Measurements from ENCODE around the gene C17orf75. TPM values are rescaled to one million over a fixed set of nuclear protein-coding genes. Genes with fewer than 3 reads are reported as not detected.

C17orf75 gene
- total and polyA plus RNA-seq, 2 of the 8 experiments (the other 6 are each of a cell fraction or from before 2014, with no cell fraction given), result 15.8 to 42.6 TPM

DNA sequence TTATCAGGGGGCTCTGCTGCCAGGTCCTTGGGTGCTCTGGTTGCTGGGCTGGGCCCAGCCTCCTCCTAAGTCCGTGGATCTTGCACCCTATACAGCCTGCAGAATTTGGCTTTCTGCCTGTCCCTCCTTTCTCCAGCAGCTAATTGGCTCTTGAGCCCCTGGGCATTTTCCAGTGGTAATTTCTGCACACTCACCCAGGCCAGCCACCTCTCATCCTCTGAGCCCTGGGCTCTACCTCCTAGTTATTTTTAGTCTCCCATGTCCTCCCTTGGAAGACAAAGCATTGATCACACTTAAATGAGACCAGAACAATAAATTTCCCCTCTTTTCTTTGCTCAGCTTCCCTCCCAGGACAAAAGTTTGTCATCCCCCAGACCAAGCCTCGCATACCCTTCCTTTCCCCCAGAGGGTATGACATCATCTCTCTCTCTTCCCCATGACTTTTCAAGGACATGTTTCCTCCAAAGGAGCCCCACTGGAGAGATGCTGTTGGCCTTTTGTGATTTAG lies 38.1 kb downstream of the C17orf75 start:
- no peak overlapping the region for H2AFZ ChIP-seq (ENCODE audit: low read length)
- CTCF ChIA-PET (ENCODE audit: partially characterized antibody), result interaction anchor here (0.6 to 3.1 kb wide), 8 partner anchors 13 to 371 kb away, joined by 3 to 27 read pairs (median 4); no protein-coding TSS in a partner anchor
- no peak overlapping the region for H3K9ac ChIP-seq (replicated peaks in 1 of 4; ENCODE audit: extremely low read depth in 1 of 4, low read depth in 3 of 4, low read length in 3 of 4)
- FAIRE-seq (no peak), DNase-seq (ENCODE audit: low read depth in 1 of 2, low spot score in 2 of 2) (no peak)
- peak overlapping the region; percentile 86 for H4K91ac ChIP-seq (replicated peaks; ENCODE audit: insufficient read length, low read length)
- no peaks in the 10 kb centered on the region for H3K23me2 ChIP-seq (ENCODE audit: low read depth, low read length)
- peak overlapping the region; percentile 91 for H2BK20ac ChIP-seq (ENCODE audit: low read length)
- TF ChIP-seq RBBP5 (IDR thresholded peaks at IDR 0.05; ENCODE audit: borderline replicate concordance, low read depth, low read length) (no peak), JUND (IDR thresholded peaks at IDR 0.05; ENCODE audit: low read length) (peak; percentile 57; the same call in 1 of the 2 replicates)
- TF ChIP-seq, protein P1, sequence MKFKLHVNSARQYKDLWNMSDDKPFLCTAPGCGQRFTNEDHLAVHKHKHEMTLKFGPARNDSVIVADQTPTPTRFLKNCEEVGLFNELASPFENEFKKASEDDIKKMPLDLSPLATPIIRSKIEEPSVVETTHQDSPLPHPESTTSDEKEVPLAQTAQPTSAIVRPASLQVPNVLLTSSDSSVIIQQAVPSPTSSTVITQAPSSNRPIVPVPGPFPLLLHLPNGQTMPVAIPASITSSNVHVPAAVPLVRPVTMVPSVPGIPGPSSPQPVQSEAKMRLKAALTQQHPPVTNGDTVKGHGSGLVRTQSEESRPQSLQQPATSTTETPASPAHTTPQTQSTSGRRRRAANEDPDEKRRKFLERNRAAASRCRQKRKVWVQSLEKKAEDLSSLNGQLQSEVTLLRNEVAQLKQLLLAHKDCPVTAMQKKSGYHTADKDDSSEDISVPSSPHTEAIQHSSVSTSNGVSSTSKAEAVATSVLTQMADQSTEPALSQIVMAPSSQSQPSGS (IDR thresholded peaks at IDR 0.05; ENCODE audit: low read length), result peak; percentile 72; the same call in 1 of the 2 replicates
- H3K4me2 ChIP-seq (ENCODE audit: insufficient read depth in 1 of 2, low read depth in 2 of 2, low read length in 2 of 2), result peak overlapping the region; percentile 53 to 54; a peak in 3 of 4 replicates
- no peaks in the 10 kb centered on the region for H3K79me2 ChIP-seq (ENCODE audit: control insufficient read depth in 1 of 2, insufficient read depth in 2 of 2, low read length in 2 of 2)
- peak overlapping the region; percentile 40 for H3K4ac ChIP-seq (replicated peaks; ENCODE audit: insufficient read length, low read depth, low read length)
- H2BK5ac ChIP-seq (ENCODE audit: low read depth, low read length), result peak overlapping the region; percentile 90
- peak overlapping the region; percentile 89 for H3K18ac ChIP-seq (ENCODE audit: extremely low read depth, low read length)
- peak overlapping the region; percentile 91 for H2BK12ac ChIP-seq (ENCODE audit: low read depth, low read length)
- H2AK5ac ChIP-seq (ENCODE audit: low read depth, low read length), result peak overlapping the region; percentile 11; the same call in 1 of the 2 replicates
- peaks cover 17 to 28% (median 21%) of the 10 kb centered on the region in 4 experiments for H3K4me1 ChIP-seq (replicated peaks in 1 of 4; ENCODE audit: control insufficient read depth in 3 of 4, insufficient read depth in 4 of 4, low read length in 3 of 4)
- H4K8ac ChIP-seq (ENCODE audit: extremely low read depth, insufficient read depth, low read length), result no peak overlapping the region
- H2BK120ac ChIP-seq (replicated peaks; ENCODE audit: low read depth, low read length), result peak overlapping the region; percentile 31
- peak overlapping the region; percentile 21; the same call in 1 of the 2 replicates for H3K27ac ChIP-seq (ENCODE audit: low read depth, low read length)
- no peaks in the 10 kb centered on the region for H3K79me1 ChIP-seq (ENCODE audit: low read depth, low read length)
- H3K36me3 ChIP-seq (ENCODE audit: control insufficient read depth in 2 of 4, insufficient read depth in 4 of 4, low read length in 3 of 4), result peaks cover 0 to 8% (median 0%) of the 10 kb centered on the region in 4 experiments; a peak in 2 of 8 replicates
- H2BK15ac ChIP-seq (ENCODE audit: low read length), result peak overlapping the region; percentile 83; the same call in 1 of the 2 replicates
- no peaks in the 10 kb centered on the region for H4K20me1 ChIP-seq (replicated peaks in 1 of 2; ENCODE audit: control insufficient read depth in 1 of 2, insufficient read depth in 2 of 2, low read length in 2 of 2)
- H3K9me3 ChIP-seq (ENCODE audit: insufficient read depth in 2 of 2, low read depth in 1 of 2, low read length in 1 of 2), result no peaks in the 10 kb centered on the region
- H3K56ac ChIP-seq (replicated peaks; ENCODE audit: insufficient read length, low read depth, low read length), result no peak overlapping the region
- H3K4me3 ChIP-seq (ENCODE audit: extremely low read depth in 1 of 4, insufficient read depth in 2 of 4, low read depth in 3 of 4, low read length in 4 of 4), result peak overlapping the region in 2 of 4 experiments; percentile 5 to 7; a peak in 2 of 8 replicates
- peak overlapping the region; percentile 34 for H4K5ac ChIP-seq (ENCODE audit: insufficient read length, low read depth, low read length)
- 64% methylated on average over 1 of the region's 2 CpGs; no CpG with 5 or more reads in 1 of the 2 experiments for WGBS, 2 experiments (ENCODE audit: extremely low coverage in 1 of 2, insufficient coverage in 1 of 2, insufficient read length in 1 of 2, insufficient replicate concordance in 2 of 2, low coverage in 1 of 2, low lambda C conversion rate in 2 of 2, missing lambda C conversion rate in 1 of 2)
- POLR2A ChIA-PET (ENCODE audit: partially characterized antibody), result interaction anchor here (0.7 to 2.3 kb wide), 13 partner anchors 9 to 42 kb away, joined by 3 to 8 read pairs (median 3); no protein-coding TSS in a partner anchor
- H3K27me3 ChIP-seq (replicated peaks in 1 of 4; ENCODE audit: control insufficient read depth in 3 of 4, extremely low read depth in 1 of 4, insufficient read depth in 3 of 4, low read length in 3 of 4), result no peaks in the 10 kb centered on the region
- H3K23ac ChIP-seq (ENCODE audit: insufficient read length), result no peak overlapping the region
- H3K14ac ChIP-seq (ENCODE audit: insufficient read length), result no peak overlapping the region
